ENCODE data around the gene SFRP4.

GRCh38 chr7:37947941-37948210, 31.3 kb upstream of the SFRP4 start:
- TF ChIP-seq CTCF (conservative IDR thresholded peaks at IDR 0.05 in 1 of 2, IDR thresholded peaks at IDR 0.05 in 1 of 2; ENCODE audit: extremely low read depth in 1 of 2, insufficient read depth in 1 of 2, low read depth in 1 of 2, low read length in 2 of 2) (no peak), EZH2 (IDR thresholded peaks at IDR 0.05; ENCODE audit: borderline replicate concordance, low read length) (no peak)
